ENCODE results near the gene RAB44.
"Not testable (repeated sequence)": the region's sequence is repeated elsewhere in the genome, so short reads cannot be mapped to it uniquely, and the experiment has no call there.

The RAB44 gene

DNA sequence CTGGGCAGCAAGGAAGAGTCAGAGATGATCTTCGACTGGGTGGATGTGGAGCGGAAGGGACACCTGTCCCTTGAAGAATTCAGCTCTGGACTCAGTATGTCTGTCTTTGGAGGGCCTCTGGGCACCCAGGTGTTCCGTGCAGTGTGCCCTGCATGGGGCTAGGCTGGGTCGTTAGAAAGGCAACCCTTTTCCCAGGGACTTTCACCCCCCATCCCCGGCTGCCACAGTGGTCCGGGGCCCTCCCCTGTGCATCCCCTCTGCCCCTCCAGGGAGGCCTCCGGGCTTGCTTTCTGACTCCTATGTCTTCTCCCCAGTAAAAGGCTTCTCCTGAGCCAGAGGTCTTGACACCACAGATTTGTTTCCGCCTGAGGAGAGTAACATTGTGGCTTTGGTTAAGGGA lies 16.2 kb downstream of the RAB44 start:
- no peak for DNase-seq (ENCODE audit: low read depth)

DNA sequence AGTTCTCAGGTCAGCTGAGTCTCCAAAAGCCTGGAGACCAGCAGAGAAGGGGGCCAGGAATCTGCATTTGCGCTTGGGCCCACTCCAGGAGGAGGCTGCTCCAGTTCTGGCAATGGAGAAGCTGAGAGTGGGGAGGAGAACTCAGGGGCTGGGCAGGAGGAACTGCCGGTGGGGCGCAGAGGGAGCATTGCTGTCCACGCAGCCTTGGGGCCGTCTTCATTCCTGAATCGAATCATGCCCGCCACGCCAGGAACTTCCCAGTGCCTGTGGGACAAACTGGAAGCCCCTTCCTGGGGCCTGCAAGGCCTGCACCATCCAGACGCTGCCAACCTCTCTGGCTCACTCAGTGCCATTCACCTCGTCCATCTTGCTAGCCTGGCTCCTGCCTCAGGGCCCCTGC lies 16.9 kb downstream of the RAB44 start:
- DNase-seq (ENCODE audit: low read depth), result no peak

DNA sequence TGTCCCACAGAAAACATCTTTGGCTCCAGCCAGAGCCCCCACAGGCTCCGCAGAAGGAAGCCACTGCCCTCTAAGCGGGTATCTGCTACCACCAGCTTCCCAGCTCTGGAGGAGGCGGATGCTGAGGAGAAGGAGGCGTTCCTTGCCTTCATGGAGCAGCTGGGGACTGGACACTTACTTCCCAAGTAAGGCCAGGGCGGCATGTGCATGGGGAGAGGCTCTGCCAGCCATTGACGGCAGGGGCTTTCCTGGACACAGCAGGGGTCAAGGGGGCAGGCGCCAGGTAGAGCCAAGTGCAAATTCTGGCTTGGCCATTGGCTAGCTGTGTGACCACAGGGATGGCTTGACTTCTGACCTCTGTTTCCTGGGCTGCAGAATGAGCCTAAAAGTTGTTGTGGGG lies 17.8 kb downstream of the RAB44 start:
- no peak for DNase-seq (ENCODE audit: low read depth)

DNA sequence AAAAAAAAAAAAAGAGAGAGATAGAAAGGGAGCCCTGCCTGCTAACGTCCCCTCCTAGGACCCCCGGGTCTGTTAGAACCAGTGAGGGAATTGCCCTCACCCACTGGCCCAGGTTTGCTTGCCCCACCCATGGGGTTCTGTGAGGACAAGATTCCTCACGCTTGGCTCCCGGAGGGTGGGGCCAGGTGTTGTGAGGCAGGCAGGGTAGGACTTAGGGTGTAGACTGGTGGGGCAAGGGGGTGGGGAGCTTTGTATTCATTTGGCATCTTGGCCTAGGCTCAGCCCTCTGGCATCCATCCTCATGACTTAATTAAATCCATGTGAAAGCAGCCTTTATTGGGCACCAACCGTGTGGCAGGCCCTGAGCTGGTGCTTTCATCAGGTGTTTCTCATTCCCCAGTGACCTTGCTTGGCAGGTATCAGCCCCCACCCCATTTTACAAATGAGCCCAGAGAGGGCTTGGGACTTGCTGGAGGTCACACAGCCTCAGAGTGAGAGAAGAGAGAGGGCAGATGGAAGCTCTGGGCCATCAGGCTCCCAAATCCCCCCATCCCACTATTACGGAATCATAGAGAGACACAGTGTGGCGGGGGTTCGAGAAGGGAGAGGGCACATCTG lies 19.0 kb downstream of the RAB44 start:
- no peak for DNase-seq (ENCODE audit: low read depth)

DNA sequence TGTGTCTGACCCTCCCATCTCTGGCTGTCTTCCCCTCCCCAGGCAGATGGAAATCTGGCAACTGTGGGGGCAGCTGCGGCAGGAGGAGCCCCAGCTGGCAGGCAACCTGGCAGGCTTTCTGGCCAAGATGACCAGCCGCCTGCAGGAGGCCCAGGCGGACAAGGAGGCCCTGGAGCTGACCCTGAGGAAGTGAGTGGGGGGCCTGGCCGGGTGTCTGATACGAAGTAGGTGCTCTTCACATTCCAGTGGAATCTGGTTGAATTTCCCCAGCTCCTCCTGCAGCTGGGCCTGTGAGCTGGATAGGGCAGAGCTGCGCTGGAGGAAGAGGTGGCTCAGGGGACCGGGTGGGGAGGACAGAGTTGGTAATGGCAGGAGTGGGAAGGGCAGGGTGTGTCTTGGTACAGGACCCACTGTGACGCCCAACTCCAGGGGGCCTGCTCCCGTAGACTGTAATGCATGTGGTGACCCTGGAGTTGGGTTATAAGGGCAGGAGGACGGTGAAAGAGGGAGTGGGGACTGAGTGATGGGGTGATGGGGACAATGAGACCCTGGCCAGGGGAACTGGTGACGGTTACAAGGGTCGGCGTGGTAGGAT lies 19.7 kb downstream of the RAB44 start:
- DNase-seq (ENCODE audit: low read depth), result no peak

DNA sequence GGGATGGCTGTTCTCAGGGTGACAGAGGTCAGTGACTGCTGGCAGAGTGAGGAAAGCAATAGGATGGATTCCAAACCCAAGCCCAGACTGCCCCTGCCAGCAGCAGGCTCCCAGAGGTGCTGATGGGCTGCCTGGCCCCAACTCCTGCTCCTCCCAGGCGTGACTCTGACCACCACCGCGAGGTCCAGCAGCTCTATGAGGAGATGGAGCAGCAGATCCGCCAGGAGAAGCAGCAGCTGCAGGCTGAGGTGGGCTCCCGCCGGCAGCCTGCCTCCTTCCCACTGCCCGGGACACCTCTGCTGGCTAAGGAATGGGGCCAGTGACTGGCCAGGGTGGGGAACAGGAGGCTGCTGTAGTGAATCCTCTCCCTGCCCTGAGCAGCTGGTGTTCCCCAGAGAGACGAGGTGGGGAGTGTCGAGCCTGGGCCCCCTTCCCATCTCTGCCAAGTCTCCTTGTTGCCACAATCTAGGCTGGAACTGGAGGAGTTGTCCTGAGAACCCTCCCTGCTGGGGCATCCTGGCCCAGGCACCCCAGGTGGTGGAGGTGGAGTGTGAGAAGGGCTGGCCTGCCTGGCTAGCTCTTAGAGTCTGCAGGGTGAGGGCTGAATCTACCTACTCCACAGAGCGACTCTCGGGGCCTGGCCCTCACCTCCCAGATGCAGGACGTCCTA lies 20.4 kb downstream of the RAB44 start:
- DNase-seq (ENCODE audit: low read depth), result no peak

DNA sequence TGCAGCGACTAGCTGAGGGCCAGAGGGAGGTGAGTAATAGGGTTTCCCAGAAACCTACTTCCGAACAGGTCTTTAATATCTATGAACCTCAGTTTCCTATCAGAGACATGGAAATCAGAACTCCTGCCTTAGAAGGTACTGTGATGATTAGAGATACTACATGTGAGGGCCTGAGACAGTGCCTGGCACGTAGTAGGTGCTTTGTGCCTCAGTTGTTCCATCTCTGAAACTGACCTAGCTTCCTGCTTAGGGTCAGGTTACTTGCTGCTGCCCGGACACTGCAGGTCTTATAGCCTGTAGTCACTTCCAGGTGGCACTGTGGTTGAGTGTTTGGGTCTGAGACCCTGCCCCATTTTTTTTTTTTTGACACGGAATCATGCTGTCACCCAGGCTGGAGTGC lies 20.9 kb downstream of the RAB44 start:
- DNase-seq (ENCODE audit: low read depth), result no peak

DNA sequence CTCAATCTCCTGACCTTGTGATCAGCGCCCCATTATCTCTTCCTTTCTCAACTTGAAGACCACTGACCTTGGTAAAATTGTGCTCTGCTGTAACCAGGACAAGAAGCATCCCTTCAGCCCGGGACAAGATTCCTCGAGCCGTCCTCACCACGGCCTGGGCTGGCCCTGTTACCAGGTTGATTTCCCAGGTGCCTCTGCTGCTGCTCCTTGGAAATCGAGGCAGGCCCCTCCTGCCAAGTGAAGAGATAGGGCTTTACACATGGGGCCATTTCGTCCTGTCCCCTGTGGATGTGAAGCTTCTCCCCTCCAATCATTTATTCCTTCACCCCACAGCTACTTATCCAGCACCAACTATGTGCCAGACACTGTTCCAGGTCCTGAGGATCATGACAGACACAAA lies 21.5 kb downstream of the RAB44 start:
- DNase-seq (ENCODE audit: low read depth), result no peak

DNA sequence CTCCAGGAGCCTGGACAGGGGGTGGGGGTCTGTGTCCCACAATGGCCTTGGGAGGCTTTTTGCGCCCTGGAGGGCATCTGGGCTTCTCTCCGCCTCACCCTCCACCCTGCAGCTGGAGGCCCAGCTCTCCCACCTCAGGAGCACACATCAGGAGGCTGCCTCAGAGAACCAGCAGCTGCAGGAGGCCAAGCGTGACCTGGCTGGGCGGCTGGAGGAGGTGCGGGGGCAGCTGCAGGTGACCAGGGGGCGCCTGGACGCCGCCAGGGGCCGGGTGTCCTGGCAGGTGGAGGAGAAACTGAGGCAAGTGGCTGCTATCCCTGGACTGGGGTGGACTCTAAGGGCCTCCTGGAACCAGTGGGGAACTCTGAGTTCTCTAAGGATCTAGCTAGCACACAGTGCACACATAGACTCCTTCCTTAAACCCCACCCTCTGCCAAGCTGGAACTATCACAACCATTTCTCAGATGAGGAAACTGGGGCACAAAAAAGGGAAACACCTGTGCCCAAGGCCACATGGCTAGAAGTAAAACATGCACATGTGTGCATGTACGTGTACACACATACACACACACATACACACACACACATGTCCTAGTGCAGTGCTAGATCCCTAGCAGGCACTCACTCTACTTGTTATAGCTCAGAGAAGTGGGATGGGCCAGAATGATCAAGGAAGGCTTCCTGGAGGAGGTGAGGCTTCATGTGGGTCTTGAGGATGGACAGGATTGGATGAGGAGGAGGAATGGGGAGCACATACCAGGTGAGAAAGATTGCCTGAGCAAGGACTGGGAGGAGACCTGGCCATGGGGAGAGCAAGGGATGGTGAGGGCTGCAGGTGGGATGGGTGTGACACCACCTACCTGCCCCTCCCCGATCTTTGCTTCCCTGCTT lies 22.9 kb downstream of the RAB44 start:
- DNase-seq (ENCODE audit: low read depth), result no peak

DNA sequence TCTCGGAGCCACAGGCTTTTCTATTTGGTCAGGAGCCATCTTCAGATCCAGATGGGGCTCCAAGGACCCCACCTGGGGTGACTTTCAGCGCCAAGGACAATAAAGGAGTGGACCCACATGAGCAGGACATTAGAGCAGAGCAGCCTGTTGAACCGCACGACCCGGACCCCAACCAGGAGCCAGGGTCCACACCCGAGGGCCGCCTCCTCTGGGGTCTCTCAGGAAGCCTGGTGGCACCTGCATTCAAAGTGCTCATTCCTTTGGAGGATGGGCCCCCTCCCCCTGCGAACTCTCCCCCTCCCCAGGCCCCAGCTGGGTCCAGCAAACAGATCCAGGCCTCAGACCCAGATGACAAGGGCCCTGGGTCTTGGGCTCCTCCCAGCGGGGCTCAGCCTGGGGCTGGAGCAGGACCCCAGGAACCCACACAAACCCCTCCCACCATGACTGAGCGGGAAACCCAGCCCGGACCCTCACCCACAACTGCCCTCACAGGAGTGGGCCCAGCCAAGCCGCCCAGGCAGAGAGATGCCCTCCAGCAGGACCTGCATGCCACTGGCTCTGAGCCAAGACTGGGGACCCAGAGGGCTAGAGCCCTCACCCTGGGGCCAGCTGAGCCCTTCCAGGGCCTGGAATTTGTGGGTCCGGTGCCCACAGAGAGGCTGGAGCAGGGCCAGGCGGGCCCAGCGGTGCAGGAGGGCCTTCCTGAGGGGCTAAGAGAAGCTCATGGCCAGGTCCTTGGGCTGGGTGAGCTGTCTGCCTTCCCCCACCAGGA lies 23.9 kb downstream of the RAB44 start:
- DNase-seq (ENCODE audit: low read depth), result no peak

DNA sequence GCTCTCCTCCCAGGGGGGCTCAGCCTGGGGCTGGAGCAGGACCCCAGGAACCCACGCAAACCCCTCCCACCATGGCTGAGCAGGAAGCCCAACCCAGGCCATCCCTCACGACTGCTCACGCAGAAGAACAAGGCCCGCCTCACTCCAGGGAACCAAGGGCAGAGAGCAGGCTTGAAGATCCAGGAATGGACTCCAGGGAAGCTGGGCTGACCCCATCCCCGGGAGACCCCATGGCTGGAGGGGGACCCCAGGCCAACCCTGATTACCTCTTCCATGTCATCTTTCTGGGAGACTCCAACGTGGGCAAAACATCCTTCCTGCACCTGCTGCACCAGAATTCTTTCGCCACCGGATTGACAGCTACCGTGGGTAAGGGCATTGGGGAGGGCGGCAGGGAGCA lies 24.7 kb downstream of the RAB44 start:
- no peak for DNase-seq (ENCODE audit: low read depth)

DNA sequence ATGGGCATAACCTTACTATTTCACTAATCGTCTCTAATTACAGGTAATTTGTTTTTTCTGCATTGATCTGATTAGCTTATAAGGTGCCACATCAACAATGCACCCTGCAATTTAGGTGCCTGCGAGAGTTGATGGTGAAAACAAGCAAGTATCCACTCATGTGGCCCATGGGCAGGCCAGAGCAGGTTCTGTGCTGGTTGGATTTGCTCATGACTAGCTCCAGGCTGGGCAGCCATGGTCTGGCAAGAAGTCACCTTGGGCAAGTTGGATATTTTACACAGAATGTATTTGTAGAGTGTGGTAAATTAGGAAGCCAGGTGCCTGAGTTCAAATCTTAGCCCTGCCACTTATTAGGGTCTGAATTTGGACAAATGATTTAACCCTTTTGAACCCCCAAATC lies 25.3 kb downstream of the RAB44 start:
- no peak for DNase-seq (ENCODE audit: low read depth)

DNA sequence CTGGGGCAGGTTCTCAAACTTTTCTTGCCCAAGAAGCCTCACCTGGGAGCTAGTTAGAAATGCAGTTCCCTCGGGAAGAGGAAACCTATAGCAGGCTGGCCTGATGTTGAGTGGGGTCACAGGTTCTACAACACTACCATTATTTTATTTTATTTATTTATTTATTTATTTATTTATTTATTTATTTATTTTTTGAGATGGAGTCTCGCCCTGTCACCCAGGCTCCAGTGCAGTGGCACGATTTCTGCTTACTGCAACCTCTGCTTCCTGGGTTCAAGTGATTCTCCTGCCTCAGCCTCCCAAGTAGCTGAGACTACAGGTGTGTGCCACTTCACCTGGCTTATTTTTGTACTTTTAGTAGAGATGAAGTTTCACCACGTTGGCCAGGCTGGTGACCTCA lies 26.4 kb downstream of the RAB44 start:
- not testable (repeated sequence) for DNase-seq (ENCODE audit: low read depth)

DNA sequence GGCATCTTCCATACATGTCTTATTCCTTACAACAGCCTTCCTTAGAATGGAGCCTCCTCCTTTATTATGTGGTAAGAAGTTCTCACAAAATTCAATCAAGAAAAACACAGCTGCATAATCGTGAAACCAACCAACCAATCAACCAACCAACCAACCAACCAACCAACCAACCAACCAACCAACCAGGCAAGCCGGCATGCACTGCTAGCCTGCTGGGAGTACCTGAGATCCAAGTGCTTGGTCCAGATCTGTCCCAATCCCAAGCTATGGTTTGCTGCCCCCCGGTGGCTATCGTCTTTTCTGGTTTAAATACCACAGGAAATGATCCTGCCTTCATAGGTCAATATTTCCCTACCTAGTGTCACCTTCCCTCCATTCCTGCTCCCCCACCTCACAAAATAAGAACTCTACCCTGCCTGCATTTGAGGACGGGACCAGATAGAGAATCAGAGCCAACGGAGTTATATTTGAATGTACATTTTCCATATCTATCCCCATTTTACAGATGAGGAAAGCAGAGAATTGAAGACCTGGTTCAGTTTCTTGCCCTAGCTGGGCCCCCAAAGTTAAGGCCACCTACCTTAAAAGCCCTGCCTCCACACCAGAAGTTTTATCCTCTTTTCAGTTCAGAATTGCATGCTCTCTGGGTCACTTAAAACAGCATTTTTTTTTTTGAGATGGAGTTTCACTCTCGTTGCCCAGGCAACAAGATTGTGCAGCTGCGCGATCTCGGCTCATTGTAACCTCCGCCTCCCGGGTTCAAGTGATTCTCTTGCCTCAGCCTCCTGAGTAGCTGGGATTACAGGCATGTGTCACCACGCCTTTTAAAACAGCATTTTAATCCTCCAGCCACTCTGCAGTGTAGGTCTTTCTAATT lies 27.1 kb downstream of the RAB44 start:
- DNase-seq (ENCODE audit: low read depth), result peak; percentile 23

DNA sequence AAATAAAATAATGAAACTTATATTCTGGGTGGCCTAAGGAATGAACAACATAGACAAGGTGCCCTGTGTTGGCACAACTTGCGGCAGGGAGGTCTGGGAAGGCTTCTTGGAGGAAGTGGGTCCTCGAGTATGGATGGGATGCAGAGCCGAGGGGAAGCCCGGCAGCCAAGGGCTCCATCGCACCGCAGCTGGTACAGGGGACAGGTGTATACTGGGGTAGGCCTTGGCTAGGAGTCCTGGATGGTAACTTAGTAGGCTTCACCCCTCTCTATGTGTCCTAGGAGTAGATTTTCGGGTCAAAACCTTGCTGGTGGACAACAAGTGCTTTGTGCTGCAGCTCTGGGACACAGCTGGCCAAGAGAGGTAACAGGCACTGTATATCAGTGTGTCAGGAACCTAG lies 28.0 kb downstream of the RAB44 start:
- no peak for DNase-seq (ENCODE audit: low read depth)

DNA sequence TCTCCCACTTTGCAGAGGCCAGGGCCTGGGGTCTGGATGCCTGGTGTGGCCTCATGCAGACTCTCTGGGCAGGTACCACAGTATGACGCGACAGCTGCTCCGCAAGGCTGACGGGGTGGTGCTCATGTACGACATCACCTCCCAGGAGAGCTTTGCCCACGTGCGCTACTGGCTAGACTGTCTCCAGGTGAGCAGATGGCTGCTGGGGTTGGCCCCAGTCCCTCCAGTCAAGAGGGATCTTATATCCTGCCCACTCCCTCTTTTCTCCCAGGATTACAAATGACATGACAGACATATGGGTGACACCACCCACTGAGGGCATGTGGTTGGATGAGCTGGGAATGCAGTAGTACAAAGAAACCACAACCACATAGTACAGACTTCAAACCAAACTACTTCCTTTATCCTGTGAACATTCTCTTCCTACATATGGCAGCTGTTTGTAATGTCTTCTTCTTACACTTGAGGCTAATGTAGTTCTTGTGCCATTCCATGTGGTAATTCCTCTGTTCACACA lies 29.9 kb downstream of the RAB44 start:
- no peak for DNase-seq (ENCODE audit: low read depth)

DNA sequence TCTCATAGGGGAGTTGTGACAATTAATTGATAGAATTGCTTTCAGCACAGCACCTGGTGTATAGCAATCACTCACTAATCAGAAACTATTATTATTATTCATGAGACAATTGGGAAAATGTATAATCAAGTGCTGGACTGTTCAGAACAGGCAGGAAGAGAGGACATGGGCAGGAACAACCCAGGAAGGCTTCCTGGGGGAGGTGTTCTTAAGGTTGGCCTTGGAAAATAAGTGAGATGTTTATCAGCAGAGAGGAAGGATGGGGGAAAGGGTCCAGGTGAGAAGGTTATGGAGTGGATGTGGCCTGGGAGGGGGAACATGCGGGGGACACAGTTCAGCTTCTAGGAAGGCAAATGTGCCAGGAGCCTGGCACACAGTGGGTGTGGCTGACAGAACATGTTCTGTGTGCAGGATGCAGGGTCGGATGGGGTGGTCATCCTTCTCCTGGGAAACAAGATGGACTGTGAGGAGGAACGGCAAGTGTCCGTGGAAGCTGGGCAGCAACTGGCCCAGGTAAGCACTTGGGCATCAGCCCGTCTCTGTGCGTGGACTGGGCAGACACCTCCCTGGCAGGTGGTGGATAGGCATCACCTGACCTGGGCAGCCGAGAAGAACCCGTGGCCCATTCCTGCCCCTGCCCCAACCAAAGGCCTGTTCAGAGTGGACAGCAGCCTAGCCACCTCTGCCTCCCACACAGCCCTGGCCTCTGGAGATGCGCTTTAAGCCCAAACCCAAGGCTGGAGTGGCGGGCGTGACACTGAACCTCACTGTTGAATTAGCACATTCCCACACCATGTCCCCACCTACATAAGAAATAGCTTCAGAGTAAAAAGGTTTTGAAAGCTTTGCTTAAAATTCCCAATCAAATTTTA lies 30.9 kb downstream of the RAB44 start:
- DNase-seq (ENCODE audit: low read depth), result no peak

DNA sequence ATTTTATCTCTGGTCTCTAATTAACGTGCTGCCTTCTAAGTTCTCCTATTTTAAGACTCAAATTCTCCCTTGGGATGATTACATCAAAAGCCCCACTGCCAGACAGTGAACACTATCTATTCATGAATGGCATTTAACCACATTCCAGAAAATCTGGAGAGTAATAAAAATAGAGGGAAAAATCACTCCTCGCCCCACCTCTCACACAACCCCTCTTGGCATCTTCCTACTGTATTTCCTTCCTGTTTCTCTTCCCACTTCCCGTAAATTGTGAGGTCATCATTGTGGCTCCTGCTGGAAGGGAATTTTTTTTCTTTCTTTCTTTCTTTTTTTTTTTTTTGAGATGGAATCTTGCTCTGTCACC lies 31.5 kb downstream of the RAB44 start:
- DNase-seq (ENCODE audit: low read depth), result no peak

DNA sequence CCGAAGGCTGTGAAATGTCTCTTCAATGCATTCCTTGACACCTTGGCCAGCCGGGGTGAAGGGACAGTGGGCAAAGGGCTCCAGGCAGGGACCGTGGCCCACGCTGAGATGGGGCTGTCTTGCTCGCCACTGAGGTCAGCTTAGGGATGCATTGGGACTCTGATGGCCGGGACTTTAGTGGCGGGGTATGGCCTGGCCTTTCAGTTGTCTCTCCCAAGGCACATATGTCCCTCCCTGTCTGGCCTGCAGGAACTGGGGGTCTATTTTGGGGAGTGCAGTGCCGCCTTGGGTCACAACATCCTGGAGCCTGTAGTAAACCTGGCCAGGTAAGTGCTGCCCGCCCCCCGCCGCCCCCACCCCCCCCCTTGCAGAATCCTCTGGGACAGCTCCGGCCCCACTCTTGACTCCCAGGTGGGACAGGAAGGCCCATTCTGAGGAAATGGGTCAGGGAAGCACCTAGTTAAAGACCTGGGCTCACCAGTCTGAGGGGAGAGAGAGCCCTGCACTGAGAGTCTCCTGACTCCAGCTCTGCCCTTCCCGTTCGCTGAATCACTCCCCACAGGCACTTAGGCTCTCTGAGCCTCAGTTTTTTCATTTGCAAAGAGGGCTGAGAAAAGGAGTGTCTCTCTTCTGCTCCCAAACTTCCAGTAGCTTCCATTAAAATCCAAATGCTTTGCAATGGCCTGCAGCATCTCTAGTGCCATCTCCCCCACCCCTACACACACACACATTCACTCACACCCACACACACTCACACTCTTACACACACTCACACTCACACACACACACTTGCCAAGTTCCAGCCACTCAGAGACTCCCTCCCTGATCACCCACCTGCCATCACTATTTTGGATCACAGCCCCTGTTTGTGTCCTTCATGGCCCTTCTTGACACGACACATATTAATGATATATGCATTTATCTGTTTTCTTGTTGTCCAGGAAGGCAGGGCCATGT lies 33.1 kb downstream of the RAB44 start:
- DNase-seq (ENCODE audit: low read depth), result no peak

Data from activated T-cell treated with anti-CD3 and anti-CD28 coated beads for 1 hour (primary cell).